Glomerular visceral epithelial cell (primary cell): ENCODE measurements around the gene JARID2.

Source experiments
- DNase-seq: peaks from one replicate; pipeline ENCODE4 v3.0.0-alpha.2; 2016; ENCODE audit errors: extremely low spot score

JARID2 gene

GRCh38 chr6:15507221-15507620 is 261.4 kb downstream of the JARID2 start:
- no peak for DNase-seq

- DNase-seq = no peak
Observed at GRCh38 chr6:15507746-15508145, 261.9 kb downstream of the JARID2 start.

DNA sequence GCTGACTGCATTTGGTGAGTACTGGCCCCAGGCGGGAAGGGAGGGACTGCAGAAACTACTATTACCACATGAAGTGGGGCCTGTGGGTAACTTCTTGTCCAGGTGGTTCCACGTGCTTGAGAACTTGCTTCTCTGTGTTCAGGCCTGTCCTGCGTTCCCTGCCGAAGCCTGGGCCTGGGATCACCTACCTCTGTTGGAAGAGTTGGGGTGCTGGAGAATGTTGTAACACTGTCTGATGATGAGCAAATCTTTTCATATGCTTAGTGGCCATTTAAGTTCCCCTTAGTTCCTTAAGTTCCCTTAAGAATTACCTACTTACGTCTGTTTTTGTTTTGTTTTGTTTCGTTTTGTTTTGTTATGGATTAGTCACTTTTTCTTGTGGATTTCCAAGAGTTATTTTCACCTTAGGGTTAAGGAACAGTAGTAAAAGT is 262.6 kb downstream of the JARID2 start:
- DNase-seq = no peak

DNA sequence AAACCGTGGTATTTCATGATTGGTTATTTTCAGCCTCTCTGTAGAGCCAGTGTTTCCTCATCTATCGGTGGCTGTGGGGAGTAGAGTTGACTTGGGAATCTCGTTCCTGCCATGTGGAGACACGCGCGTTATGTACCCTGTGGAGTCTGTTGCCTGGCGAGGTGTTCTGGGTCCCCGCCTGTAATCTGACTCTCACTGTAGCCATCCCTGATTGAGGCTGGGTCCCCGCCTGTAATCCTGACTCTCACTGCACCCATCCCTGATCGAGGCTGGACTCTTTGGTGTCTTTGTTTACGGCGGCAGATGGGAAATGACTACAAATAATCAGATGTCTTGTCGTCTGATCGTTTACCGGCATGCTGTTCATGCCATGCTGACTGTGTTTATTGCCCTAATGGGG is 263.1 kb downstream of the JARID2 start:
- DNase-seq = no peak

DNA sequence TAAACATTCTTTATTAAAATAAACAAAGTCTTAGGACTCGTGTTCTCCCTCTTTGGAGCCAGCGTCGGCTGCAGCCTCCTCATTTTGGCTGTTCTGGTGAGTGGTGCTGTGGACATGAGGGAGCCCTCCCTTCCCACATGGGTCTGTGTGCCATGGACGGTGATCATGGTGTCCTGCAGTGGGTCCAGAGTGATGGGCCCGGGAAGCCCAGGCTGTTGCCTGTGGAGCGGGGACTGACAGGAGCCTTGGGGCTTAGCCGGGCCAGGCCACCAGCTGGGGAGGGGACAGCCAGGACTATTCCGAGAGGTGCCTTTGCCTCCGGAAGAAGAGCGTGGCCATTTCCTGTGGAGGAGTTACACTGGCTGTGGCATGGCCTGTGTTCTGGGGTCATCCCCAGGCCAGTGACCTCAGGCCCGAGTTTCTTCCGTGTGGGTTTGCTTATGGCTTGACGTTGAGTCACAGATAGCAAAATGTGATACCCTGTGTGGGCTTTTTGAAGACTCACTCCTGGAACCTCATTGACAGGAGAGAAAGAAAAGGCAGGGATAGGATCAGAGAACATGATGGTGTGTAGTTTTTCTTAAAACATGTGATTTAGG is 263.6 kb downstream of the JARID2 start:
- DNase-seq = no peak

DNA sequence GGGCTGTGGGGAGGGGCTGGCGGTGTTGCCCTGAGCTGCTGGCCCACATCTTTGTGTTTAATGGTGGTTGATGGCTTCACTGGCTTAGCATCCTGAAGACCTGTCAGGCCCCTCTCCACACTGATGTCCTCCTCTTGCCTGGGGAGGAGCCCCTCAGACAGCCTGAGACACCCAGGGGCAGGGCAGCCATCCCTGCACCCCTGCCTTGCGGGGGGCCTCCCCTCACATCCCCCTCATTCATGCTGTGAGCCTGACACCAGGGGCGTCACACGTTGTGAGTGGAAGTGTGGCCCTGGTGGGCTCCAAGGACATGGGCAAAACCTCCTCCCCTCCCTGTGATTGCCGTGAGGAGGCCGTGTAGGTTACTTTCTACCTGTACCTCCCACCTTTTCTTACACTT is 264.3 kb downstream of the JARID2 start:
- DNase-seq = no peak

DNA sequence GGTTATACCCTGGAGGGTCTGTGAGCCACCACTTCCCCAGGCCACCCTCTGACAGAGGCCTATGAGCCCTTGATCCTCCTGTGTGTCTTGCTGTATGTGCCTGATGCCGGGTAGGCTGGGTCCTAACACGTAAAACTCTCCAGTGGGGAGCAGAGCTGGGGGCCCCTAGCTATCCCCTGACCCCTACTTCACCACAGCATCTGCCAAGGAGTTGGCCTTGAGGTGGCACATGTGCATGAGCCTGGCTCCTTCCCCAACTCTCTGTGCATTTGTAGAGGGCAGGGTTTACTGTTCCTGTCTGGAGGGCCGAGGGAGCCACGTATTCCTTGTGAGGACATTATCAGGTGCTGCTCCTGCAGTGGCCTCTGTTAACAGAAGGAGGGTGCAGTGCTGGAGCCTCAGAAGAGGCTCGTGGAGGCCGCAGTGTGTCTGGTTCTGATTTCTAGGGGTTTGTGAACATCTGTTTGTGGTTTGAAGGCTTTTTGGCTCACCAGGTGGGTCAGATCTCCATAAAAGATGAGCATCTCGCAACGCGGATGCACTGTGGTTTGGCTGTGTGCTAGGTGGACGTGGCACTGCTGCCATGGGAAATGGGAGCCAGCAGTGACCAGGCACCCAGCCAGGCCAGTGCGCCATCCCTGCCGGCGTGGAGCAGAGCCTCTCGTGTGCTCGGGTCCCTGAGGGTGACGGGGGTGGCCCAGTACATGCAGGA is 264.8 kb downstream of the JARID2 start:
- no peak for DNase-seq

GRCh38 chr6:15511248-15512125 is 265.6 kb downstream of the JARID2 start:
- DNase-seq = no peak

DNA sequence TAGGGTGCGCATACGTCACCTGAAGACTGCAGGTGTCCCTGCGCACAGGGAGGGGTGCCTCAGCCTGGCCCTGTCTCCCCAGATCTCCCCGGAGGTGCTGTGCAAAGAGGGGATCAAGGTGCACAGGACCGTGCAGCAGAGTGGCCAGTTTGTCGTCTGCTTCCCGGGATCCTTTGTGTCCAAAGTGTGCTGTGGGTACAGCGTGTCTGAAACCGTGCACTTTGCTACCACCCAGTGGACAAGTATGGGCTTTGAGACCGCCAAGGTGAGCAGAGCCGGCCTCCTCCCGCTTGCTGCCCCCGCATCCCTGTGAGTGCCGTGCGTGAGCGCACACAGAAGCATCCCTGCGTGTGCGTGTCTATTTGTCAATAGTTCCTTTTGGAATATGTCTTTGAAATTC is 266.3 kb downstream of the JARID2 start:
- DNase-seq = no peak

GRCh38 chr6:15512721-15513120 is 266.9 kb downstream of the JARID2 start:
- DNase-seq = no peak

DNA sequence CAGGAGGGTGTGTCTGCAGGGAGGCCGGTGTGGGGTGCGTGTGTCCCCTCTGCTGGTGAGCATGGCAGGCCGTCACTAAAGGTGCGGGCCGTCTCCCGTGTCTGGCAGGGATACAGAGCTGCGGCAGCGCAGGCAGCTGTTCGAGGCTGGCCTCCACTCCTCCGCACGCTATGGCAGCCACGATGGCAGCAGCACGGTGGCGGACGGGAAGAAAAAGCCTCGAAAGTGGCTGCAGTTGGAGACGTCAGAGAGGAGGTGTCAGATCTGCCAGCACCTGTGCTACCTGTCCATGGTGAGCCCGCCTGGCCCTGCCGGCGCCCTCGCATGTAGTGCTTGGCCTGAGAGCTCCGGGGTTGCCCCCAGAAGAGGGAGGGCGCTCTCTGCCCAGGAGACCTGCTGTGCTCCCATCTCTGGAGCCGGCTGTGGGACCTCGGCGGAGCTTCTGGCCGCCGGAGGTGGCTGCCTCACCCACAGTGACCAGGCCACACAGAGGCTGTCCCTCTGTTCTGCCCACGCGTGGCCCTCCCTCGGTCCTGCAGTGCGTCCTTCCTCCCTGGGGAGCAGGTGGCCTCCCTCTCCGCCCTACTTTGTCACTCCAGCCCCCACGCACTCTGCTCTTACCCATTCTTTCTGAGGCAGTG is 267.4 kb downstream of the JARID2 start:
- DNase-seq = no peak

GRCh38 chr6:15513801-15514711 is 268.2 kb downstream of the JARID2 start:
- no peak for DNase-seq

DNA sequence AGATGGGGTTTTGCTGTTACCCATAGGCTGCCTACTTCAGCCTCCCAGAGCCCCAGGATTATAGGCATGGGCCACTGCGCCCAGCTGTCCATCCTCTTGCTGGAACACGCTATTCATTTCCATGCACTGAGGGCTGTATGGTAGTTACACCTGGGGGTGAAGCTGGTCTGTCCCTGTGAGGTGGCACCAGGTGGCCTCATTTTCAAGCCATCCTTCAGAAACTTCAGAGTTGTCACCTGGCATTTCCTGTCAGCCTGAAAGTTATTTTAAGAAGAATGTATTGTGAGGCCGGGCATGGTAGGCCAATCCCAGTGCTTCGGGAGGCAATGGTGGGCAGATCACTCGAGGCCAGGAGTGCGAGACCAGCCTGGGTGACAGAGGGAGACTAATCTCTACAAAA is 269.4 kb downstream of the JARID2 start:
- no peak for DNase-seq

- DNase-seq = no peak
Observed at GRCh38 chr6:15515660-15516375, 269.9 kb downstream of the JARID2 start.

DNA sequence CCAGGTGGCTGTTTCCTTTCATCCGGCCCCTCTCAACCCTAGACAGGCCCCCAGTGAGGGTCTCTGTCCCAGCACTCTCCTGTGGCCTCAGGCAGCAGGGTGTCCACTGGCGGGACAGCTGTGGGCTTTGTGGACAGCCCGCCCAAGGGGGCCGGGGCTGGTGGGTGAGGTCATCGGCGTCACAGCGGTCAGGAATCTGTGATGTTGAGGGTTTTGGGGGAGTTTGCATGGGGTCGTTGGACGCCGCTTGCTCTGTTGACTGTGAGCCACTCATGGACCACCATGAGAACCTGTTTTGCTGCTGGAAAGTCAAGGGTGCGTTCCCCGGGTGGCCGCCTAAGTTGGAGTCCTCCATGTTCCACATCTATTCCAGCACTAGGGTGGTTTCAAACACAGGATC is 270.5 kb downstream of the JARID2 start:
- DNase-seq = no peak

DNA sequence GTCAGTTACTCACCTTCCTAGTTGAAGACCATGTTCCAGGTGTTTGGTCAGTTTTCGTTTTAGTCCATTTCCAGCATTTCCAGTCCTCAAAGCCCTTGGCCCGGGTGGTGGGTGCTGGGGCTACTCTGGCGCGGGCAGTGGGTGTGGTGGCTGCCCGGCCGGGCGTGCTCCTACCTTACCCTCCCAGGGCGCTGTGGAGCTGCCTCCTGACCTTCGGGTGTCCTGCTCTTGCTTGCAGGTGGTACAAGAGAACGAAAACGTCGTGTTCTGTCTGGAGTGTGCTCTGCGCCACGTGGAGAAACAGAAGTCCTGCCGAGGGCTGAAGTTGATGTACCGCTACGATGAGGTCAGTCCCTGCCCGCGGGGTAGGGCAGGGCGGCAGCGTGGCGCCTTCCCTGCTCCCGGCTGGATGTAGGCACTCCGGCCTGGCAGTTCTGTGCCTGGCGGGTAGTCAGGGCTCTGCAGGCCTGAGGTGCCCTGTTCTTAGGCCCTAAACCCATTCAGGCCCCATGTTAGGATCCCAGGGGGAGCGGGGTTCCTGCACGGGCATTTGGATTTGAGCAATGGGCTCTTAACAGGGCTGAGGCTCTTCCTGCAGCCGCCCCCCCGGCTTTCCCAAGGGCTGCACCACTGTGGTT is 271.2 kb downstream of the JARID2 start:
- no peak for DNase-seq

DNA sequence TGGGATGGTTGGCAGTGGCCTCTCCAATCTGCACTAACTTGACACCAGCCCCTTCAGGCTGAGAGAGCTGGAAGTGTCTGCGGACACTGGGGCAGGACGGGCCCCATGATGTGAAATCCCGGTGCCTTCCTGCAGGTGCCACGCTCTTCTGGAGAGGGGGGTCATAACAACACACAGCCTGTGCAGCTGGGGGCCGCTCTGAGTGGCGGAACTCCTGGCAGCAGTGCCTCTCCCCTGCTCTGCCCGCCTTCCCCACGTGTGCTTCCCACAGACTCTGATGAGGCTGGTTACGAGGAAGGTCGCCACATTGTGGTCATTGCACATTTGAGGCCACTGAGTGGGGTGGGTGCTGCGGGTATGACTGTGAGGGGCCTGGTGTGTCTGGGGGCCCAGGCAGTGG is 271.7 kb downstream of the JARID2 start:
- DNase-seq = no peak

GRCh38 chr6:15518057-15518456 is 272.2 kb downstream of the JARID2 start:
- DNase-seq = no peak

DNA sequence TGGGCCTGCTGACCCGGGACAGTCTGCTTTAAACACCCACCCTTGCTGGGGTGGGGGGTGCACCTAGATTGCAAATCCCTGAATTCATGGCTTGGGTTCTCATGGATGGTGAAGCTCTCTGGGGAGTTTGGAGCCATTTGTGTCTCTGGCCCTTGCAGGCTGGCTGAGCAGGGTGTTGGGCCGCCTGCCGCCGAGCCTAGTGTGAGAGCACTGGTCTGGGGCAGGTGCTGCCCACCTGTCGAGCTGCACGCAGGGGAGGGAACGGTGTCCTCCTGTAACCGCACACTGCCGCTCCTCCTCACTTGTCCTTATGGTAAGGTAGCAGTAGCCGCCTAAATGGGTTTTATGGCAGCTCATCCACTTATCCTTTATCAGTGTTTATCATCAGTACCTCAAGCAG is 273.0 kb downstream of the JARID2 start:
- no peak for DNase-seq

DNA sequence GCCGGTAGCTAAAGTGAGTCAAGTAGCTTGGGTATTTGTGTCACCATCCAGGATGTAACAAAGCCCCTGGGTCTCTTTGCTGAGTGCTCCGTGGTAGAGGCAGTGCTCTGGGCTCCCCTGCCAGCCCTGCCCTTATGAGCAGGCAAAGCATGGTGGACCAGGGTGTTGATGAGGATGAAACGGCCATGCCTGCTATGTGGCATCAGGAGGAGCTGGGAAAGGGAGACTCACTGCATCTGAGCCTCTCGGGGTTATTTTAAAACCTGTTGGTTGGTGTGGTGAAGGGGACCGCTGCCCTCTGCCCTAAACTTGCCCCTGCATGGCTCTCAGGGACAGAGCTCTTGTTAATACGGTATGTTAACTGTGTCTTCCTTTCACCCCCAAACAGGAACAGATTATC is 273.8 kb downstream of the JARID2 start:
- no peak for DNase-seq
